ENCODE measurements around the gene GPR34.

Gene GPR34

DNA sequence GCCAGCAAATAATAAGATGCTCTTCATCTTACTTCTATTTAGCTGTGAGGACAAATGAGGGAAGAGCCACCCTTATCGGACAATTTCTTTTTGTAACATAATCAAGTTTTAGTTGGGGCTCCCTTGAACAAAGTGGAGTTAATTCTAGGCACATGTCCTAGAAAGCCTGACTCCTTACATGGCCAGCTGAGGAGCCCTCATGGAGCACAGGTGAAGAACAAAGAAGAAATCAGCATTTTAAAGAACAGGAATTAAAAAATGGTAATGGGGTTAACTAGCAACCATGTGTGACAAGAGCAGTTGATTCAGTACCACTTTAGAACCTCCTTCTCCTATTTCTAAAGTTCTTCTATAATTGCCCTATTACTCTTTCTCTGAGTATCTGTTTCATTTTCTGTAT, 51.1 kb downstream of the GPR34 start:
- no peak for DNase-seq

Measured in NCI-H524 treated with DMSO at 0.1 percent for 48 hours (cell line).